ENCODE measurements around the gene OLFM1.

GRCh38 chr9:135084881-135085760, 2.3 kb upstream of the OLFM1 start:
- TF ChIP-seq CTCF (IDR thresholded peaks at IDR 0.05; ENCODE audit: insufficient read depth, low read length) (no peak), GABPA (IDR thresholded peaks at IDR 0.05; ENCODE audit: low read depth) (no peak)

All from HL-60 (cell line).